ENCODE data around the gene DGKI. TPM values are rescaled to one million over a fixed set of nuclear protein-coding genes. Genes with fewer than 3 reads are reported as not detected.

Gene DGKI
- total and polyA plus RNA-seq, 2 experiments from 2014 or later, result 0.16 to 1.0 TPM

DNA sequence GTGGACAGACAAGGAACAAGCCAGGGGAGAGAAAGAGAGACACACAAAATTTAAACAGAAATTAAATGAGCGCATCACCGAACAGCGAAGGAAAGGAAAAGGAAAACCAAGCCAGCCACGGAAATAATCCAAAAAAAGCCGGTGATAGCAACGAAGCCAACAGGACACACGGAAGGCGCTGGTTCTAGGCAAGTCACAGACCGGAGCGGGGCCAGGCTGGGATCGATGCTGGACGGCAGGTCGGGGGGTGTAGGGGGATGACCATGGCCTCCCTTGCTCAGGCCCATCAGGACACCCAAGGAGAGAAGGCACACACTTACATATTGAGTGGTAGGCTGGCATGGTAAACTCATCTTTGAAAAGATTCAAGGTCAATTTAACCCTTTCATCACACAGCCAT is 300.8 kb downstream of the DGKI start:
- Mint-ChIP-seq H3K27ac (no peak overlapping the region), H3K9me3 (no peaks in the 10 kb centered on the region), H3K27me3 (ENCODE audit: insufficient read depth, low read depth, poor library complexity) (no peaks in the 10 kb centered on the region), H3K4me3 (no peak overlapping the region), H3K36me3 (ENCODE audit: low read depth) (no peaks in the 10 kb centered on the region), H3K4me1 (no peaks in the 10 kb centered on the region; the same call in 2 of the 3 replicates)
- no peaks in the 10 kb centered on the region for H4K20me1 ChIP-seq (replicated peaks; ENCODE audit: insufficient read depth)
- no peaks in the 10 kb centered on the region for H3K9me2 ChIP-seq (ENCODE audit: insufficient read depth)
- no peak for TF ChIP-seq EZH2phosphoT487 (IDR thresholded peaks at IDR 0.05; ENCODE audit: unreplicated experiment)
- no peak for TF ChIP-seq NANOG (IDR thresholded peaks at IDR 0.05; ENCODE audit: borderline replicate concordance)
- TF ChIP-seq, protein P1, sequence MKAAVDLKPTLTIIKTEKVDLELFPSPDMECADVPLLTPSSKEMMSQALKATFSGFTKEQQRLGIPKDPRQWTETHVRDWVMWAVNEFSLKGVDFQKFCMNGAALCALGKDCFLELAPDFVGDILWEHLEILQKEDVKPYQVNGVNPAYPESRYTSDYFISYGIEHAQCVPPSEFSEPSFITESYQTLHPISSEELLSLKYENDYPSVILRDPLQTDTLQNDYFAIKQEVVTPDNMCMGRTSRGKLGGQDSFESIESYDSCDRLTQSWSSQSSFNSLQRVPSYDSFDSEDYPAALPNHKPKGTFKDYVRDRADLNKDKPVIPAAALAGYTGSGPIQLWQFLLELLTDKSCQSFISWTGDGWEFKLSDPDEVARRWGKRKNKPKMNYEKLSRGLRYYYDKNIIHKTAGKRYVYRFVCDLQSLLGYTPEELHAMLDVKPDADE (IDR thresholded peaks at IDR 0.05), result no peak
- TF ChIP-seq JUNB (IDR thresholded peaks at IDR 0.05; ENCODE audit: unreplicated experiment), result no peak
- no peak for TF ChIP-seq ZNF114 (CRISPR knock-in tag; IDR thresholded peaks at IDR 0.05)
- no peaks in the 10 kb centered on the region for H3K4me1 ChIP-seq (ENCODE audit: insufficient read depth)
- H3F3A ChIP-seq (replicated peaks; ENCODE audit: low read depth), result no peaks in the 10 kb centered on the region
- no peak for ATAC-seq
- H3K27ac ChIP-seq (ENCODE audit: low read depth), result no peak overlapping the region
- H2AFZ ChIP-seq, result no peak overlapping the region
- DNase-seq (ENCODE audit: low spot score), result no peak
- no peaks in the 10 kb centered on the region for H3K79me2 ChIP-seq (replicated peaks; ENCODE audit: insufficient read depth)
- H3K27me3 ChIP-seq (ENCODE audit: insufficient read depth), result no peaks in the 10 kb centered on the region
- H3K4me3 ChIP-seq, result no peak overlapping the region
- H3K4me2 ChIP-seq, result no peak overlapping the region
- no peaks in the 10 kb centered on the region for H3K36me3 ChIP-seq (ENCODE audit: insufficient read depth)

DNA sequence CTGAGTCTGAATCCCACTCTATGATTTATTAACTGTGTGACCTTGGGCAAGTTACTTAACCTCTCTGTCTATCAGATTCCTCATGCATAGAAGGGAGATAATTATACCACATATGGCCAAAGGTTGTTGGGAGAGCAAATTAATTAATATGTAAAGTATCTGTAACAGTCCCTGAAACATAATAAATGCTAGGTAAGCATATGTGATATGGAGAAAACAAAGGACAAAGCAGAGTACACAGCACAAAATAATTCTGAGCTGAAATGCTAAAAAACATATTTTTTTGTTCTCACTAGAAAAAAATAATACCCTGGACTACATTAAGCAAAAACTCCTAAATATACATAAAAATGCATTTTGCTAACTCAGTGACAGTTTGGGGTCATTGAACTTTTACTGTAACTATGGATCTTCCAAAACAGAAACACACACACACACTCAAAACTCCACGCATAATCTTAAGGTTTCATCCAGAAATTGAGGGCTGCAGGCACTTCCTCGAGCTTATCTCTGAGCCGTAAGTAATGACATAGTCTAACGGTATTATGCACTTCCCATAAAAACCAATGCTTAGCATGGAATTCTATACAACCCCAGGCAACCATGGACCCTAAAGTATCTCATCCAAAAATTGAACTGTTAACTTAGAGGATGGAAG is 301.6 kb downstream of the DGKI start:
- Histone ChIP-seq H3K27me3 (ENCODE audit: insufficient read depth) (no peaks in the 10 kb centered on the region), H2AFZ (no peak overlapping the region), H4K20me1 (replicated peaks; ENCODE audit: insufficient read depth) (no peaks in the 10 kb centered on the region), H3K9me2 (ENCODE audit: insufficient read depth) (no peaks in the 10 kb centered on the region), H3K36me3 (ENCODE audit: insufficient read depth) (no peaks in the 10 kb centered on the region), H3K27ac (ENCODE audit: low read depth) (no peak overlapping the region), H3K4me3 (no peak overlapping the region), H3F3A (replicated peaks; ENCODE audit: low read depth) (no peaks in the 10 kb centered on the region), H3K79me2 (replicated peaks; ENCODE audit: insufficient read depth) (no peaks in the 10 kb centered on the region), H3K4me2 (no peak overlapping the region), H3K4me1 (ENCODE audit: insufficient read depth) (no peaks in the 10 kb centered on the region)
- Mint-ChIP-seq H3K36me3 (ENCODE audit: low read depth) (no peaks in the 10 kb centered on the region), H3K27ac (no peak overlapping the region), H3K4me1 (no peaks in the 10 kb centered on the region; the same call in 2 of the 3 replicates), H3K27me3 (ENCODE audit: insufficient read depth, low read depth, poor library complexity) (no peaks in the 10 kb centered on the region), H3K9me3 (no peaks in the 10 kb centered on the region), H3K4me3 (no peak overlapping the region)
- DNase-seq (ENCODE audit: low spot score) (no peak), ATAC-seq (no peak)
- TF ChIP-seq JUNB (IDR thresholded peaks at IDR 0.05; ENCODE audit: unreplicated experiment) (no peak), ZNF114 (CRISPR knock-in tag; IDR thresholded peaks at IDR 0.05) (no peak)
- TF ChIP-seq, protein P1 (IDR thresholded peaks at IDR 0.05), result no peak

DNA sequence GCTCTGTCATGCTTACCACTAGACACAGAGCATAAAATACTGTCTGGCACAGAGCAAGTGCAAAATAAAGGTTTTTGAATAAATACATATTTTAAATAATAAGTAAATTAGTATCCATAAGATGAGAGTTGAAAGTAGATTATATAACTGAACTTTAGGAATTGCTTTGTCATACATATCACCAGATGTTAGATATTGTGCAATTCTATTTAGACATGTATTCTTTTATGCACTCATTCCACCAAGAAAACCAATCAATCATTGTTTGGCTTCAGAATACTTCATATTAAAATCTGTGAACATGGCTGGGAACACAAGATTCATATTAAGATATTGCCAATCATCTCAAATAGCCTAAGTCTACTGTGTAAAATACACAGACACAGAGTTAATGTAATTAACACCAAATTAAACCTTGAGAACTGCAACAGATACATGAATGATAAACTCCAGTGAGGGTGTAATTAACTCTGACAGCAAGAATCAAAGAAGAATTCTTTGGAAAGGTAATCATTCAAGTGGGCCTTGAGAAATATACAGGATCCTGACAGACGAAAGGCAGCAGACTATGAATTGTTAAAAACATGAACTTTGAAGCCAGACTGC is 302.2 kb downstream of the DGKI start:
- H3K36me3 ChIP-seq (ENCODE audit: insufficient read depth), result no peaks in the 10 kb centered on the region
- Mint-ChIP-seq H3K9me3 (no peaks in the 10 kb centered on the region), H3K27me3 (ENCODE audit: insufficient read depth, low read depth, poor library complexity) (no peaks in the 10 kb centered on the region), H3K4me3 (no peak overlapping the region), H3K36me3 (ENCODE audit: low read depth) (no peaks in the 10 kb centered on the region), H3K4me1 (no peaks in the 10 kb centered on the region; the same call in 2 of the 3 replicates), H3K27ac (no peak overlapping the region)
- no peak overlapping the region for H3K27ac ChIP-seq (ENCODE audit: low read depth)
- no peaks in the 10 kb centered on the region for H3K9me2 ChIP-seq (ENCODE audit: insufficient read depth)
- no peak for DNase-seq (ENCODE audit: low spot score)
- no peaks in the 10 kb centered on the region for H4K20me1 ChIP-seq (replicated peaks; ENCODE audit: insufficient read depth)
- no peaks in the 10 kb centered on the region for H3F3A ChIP-seq (replicated peaks; ENCODE audit: low read depth)
- no peaks in the 10 kb centered on the region for H3K4me1 ChIP-seq (ENCODE audit: insufficient read depth)
- no peak overlapping the region for H3K4me3 ChIP-seq
- no peak for ATAC-seq
- no peak overlapping the region for H3K4me2 ChIP-seq
- H2AFZ ChIP-seq, result no peak overlapping the region
- no peaks in the 10 kb centered on the region for H3K79me2 ChIP-seq (replicated peaks; ENCODE audit: insufficient read depth)
- H3K27me3 ChIP-seq (ENCODE audit: insufficient read depth), result no peaks in the 10 kb centered on the region
- TF ChIP-seq JUNB (IDR thresholded peaks at IDR 0.05; ENCODE audit: unreplicated experiment), result no peak
- TF ChIP-seq EZH2phosphoT487 (IDR thresholded peaks at IDR 0.05; ENCODE audit: unreplicated experiment), result no peak
- no peak for TF ChIP-seq ZNF331 (CRISPR knock-in tag; IDR thresholded peaks at IDR 0.05; ENCODE audit: low read depth)
- TF ChIP-seq ZNF114 (CRISPR knock-in tag; IDR thresholded peaks at IDR 0.05), result no peak
- no peak for TF ChIP-seq POLR2AphosphoS5 (IDR thresholded peaks at IDR 0.05; ENCODE audit: low read depth)
- TF ChIP-seq, protein P2, sequence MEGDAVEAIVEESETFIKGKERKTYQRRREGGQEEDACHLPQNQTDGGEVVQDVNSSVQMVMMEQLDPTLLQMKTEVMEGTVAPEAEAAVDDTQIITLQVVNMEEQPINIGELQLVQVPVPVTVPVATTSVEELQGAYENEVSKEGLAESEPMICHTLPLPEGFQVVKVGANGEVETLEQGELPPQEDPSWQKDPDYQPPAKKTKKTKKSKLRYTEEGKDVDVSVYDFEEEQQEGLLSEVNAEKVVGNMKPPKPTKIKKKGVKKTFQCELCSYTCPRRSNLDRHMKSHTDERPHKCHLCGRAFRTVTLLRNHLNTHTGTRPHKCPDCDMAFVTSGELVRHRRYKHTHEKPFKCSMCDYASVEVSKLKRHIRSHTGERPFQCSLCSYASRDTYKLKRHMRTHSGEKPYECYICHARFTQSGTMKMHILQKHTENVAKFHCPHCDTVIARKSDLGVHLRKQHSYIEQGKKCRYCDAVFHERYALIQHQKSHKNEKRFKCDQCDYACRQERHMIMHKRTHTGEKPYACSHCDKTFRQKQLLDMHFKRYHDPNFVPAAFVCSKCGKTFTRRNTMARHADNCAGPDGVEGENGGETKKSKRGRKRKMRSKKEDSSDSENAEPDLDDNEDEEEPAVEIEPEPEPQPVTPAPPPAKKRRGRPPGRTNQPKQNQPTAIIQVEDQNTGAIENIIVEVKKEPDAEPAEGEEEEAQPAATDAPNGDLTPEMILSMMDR (conservative IDR thresholded peaks at IDR 0.05; ENCODE audit: low read depth in 2 of 2), result no peak
- no peak for TF ChIP-seq STAT1 (IDR thresholded peaks at IDR 0.05; ENCODE audit: unreplicated experiment)
- no peak for TF ChIP-seq EZH2 (IDR thresholded peaks at IDR 0.05; ENCODE audit: low read depth, unreplicated experiment)
- no peak for TF ChIP-seq NANOG (IDR thresholded peaks at IDR 0.05; ENCODE audit: borderline replicate concordance)

Data from GM23338 (cell line).